Gastrocnemius medialis (tissue), 4 donors: ENCODE results near the gene ROBO1.

Experiments used
- POLR2A ChIP-seq, 2 donors: fragments of 450-650 bp; IDR thresholded peaks; one replicate each; pipeline ENCODE4 v1.6.1; 2017; ENCODE audit warnings: antibody characterized with exemption in 2 of 2, mild to moderate bottlenecking in 2 of 2, moderate library complexity in 2 of 2
- TF ChIP-seq, protein P1 (sequence below), 5 experiments: fragments of 450-650 bp in 3 of 5; fragments of 200-600 bp in 2 of 5; sonication (generic) in 2 of 5; IDR thresholded peaks in 4 of 5; conservative IDR thresholded peaks in 1 of 5; 1 replicate in 4 of 5; 2 replicates in 1 of 5; pipeline ENCODE4 v1.5.1; 2016 to 2019; ENCODE audit warnings: antibody characterized with exemption in 5 of 5, mild to moderate bottlenecking in 3 of 5, moderate library complexity in 3 of 5

DNA sequence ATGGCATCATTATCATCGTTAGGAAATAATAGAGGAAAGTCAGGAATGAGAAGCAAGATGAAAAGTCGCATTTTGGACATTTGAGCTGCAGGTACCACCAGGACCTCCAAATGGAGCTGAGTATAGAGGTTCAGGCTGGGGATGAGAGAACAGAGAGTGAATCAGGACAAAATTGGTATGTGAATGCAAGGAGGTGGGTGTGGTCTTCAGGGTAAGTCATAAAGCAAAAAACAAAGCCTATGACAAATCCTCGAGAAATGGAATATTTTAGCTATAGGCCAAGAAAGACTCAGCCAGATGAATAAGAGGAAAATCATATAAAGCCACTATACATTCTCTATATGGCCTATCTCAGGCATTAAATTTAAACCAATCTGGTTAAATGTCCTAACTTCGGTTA lies 841.3 kb downstream of the ROBO1 start:
- no peak for TF ChIP-seq POLR2A (IDR thresholded peaks at IDR 0.05)
- TF ChIP-seq, protein P1, sequence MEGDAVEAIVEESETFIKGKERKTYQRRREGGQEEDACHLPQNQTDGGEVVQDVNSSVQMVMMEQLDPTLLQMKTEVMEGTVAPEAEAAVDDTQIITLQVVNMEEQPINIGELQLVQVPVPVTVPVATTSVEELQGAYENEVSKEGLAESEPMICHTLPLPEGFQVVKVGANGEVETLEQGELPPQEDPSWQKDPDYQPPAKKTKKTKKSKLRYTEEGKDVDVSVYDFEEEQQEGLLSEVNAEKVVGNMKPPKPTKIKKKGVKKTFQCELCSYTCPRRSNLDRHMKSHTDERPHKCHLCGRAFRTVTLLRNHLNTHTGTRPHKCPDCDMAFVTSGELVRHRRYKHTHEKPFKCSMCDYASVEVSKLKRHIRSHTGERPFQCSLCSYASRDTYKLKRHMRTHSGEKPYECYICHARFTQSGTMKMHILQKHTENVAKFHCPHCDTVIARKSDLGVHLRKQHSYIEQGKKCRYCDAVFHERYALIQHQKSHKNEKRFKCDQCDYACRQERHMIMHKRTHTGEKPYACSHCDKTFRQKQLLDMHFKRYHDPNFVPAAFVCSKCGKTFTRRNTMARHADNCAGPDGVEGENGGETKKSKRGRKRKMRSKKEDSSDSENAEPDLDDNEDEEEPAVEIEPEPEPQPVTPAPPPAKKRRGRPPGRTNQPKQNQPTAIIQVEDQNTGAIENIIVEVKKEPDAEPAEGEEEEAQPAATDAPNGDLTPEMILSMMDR (IDR thresholded peaks at IDR 0.05 in 4 of 5, conservative IDR thresholded peaks at IDR 0.05 in 1 of 5): no peak
